GM19193 (cell line): ENCODE results near the gene CYGB.

Experiments used
- POLR2A ChIP-seq: IDR thresholded peaks from 4 replicates; pipeline ENCODE4 v1.6.1; 2011; ENCODE audit not compliant: insufficient read depth, insufficient read length; ENCODE audit errors: extremely low read depth

The CYGB gene

DNA sequence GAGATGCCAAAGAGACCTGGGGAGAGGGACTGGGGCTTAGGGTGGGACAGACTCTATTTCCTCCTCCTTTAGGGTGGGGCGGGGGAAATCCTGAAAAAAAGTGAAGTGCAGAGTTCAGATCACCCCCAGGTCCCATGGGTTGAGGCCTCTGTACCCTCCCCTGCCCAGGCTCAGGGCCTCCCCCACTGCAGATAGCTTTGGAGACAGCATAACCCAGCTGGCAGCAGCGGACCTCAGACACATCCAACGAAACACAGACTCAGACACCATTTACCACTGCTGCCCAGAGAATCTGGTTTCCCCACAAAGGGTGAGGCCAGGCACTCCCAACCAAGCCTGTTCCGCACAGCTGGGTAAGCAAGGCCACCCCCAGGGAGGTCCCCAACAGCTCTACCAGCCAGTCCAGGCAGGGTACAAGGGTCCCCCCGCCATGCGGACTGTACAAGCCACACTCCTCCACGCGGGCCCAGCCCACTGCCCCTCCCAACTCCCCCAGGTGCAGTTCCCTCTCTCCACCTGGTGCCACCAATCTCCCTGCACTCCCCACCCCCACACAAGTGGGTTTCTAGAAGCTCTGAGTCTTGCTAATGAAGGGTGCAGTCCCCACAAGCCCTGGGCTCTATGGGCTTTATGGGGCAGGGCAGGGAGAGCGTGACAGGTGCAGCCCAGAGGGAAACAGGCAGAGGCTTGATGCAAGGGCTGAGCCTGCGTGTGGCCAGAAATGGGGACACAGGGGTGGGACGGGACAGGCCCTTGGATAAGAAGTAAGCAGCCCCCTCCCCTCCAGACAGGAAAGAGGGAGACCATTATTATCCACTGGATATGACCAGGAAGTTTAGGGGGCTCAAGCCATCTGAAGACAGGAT, 45.2 kb downstream of the CYGB start:
- no peak for TF ChIP-seq POLR2A

DNA sequence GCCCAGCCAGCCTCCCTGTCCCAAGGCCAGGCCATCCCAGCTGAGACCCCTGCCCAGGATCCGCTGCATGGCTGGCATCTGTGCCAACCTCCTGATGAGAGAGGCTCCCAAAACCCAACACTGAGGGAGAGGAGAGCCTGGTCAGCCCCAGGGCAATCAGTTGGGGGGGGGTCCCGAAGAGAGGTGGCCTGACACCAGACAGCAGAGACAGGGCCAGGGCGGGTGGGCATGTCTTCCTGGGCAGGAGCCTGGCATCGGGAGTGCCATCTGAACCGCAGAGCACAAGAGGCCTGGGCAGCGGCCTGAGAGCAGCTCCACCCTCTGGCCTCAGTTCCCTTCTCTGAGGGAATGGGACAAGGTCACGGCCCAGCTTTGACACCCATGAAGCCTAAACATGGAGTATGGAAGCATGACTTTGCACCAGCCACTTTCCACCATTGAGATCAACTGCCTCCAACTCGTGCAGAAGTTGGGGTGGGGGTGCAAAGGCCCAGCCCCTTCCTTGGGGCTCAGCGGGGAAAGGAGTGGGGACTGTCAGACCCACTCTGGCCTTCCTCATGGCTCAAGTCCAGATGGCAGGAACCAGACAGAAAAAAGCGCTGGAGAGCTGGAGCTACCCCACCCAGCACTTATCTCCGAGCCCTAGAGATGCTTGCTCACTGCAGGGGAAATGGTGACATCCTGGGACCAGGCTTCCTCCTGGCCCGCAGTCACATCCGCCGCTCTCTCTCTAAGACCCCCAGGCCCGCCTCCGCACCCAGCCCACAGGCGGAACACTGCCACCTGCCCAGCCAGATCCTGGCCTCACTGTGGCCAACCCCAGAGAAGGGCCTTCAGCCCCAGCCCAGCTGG, 46.0 kb downstream of the CYGB start:
- TF ChIP-seq POLR2A, result no peak

DNA sequence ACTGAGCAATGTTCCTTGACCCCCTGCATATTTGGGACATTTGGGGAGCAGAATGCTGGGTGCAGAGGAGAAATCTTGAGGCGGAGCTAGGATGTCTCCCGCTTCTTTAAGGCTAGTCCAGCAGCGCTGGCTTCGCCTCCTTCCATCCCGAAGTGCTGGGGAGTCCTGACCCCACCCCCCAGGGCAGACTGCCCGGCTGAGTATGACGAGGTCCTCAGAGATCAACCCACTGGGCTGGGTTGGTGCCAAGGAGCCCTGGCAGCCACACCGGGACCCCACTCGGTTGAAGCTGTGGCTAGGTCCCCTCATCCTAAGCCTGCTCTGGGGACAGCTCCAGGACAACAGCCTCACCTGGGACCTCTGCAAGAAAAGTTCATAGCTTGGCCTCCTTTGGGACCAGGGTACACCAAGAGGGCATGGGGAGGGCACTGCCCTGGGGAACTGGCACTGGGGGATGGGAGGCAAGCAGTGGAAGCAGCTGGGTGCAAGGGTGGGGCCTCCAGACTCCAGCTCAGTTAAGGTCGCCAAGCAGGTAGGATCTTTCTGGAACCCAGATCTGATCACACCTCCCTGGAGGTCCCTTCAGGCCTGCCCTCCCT, 47.3 kb downstream of the CYGB start:
- TF ChIP-seq POLR2A, result no peak

DNA sequence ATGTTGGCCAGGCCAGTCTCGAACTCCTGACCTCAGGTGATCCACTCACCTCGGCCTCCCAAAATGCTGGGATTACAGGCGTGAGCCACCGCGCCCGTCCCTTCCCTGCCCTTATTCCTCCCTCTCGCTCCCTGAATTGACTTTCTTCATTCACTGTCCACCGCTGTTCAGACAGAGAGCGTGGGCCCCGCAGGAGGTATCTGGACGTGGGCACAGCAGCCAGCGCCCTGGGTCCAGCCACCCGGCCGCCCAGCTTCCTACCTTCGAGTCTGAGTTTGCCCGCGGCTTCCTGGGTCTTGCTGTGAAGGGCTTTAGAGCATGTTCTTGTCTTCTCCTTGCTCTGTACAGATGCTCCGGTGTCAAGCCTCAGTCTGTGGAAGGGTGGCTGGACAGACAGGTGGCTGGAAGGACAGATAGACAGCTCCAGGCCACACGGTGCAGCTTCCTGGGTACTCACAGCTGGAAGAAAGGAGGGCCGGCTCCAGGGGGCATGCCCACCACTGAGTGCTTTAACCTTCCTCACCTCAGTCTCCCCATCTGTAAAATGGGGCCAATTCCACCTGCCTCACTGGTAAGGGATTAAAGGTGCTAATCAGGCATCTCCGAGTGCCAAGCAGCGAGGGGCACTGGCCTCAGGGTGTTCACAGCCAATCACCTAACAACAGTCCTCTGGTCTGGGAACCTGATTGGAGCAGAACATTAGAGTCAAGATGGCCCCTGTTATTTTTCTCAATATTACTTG, 49.9 kb downstream of the CYGB start:
- TF ChIP-seq POLR2A, result no peak

DNA sequence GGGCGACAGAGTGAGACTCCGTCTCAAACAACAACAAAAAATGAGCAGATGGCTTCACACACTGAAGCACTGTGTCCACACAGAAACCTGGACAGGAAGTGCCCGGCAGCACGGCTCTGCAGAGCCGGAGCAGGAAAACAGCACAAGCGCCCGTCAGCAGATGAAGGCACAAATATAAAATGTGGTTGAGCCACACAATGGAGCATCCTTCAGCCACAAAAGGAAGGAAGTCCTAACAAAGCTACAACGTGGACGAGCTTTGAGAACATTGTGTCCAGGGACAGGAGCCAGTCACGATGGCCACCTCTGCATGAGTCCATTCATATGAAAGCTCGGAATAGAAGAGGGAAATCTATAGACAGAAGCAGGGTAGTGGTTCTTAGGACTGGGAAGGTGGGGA, 51.9 kb downstream of the CYGB start:
- TF ChIP-seq POLR2A, result no peak

DNA sequence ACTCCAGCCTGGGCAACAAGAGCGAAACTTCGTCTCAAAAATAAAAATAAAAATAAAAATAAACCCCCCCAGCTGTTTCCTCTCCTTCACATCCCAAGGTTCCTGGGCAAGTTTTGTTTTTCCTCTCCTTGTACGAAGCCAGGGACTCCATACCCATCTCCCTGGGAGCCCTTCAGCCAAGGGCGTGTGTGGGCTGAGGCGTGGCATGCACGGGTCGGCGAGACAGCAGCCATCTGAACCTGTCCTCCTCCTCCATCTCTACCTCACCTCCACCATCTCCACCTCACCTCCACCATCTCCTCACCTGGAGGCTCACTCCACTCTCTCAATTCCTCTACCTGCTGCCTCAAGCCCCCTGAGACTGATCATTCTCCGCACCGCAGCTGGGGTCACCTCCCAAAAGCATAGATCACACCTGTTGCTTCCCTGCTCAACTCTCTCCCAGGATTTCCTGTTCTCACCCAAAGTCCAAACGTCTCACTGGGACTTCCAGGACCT, 53.2 kb downstream of the CYGB start:
- no peak for TF ChIP-seq POLR2A

- TF ChIP-seq POLR2A, result peak; percentile 46
These were observed 56.3 kb downstream of the CYGB start for GRCh38 chr17:76481071-76481655.

GRCh38 chr17:76480632-76481031, 56.9 kb downstream of the CYGB start:
- no peak for TF ChIP-seq POLR2A

GRCh38 chr17:76479515-76480060, 57.9 kb downstream of the CYGB start:
- TF ChIP-seq POLR2A, result no peak

GRCh38 chr17:76478730-76479514, 58.6 kb downstream of the CYGB start:
- TF ChIP-seq POLR2A, result no peak

- no peak for TF ChIP-seq POLR2A
These were observed 59.4 kb downstream of the CYGB start for GRCh38 chr17:76478097-76478496.

DNA sequence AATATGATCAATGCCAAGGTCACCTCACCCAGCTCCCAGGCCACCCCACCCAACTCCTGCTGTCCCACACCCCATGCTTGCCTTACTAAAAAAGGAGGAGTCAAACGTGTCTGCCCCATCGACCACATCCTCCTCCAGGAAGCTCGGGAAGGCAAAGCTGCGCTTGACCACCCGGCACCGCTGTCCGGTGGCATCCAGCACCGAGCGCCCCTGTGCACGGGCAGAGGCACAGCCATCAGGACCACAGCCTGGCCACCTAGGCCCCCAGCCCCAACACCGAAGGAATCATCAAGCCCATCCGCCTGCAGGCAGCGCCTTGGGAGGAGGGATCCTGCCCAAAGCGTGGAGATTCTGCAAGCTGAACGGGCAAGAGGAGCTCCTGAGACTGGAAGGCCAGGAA, 59.9 kb downstream of the CYGB start:
- TF ChIP-seq POLR2A, result no peak
